WTC11 (cell line): ENCODE measurements around the gene TBC1D14. TPM values are rescaled to one million over a fixed set of nuclear protein-coding genes. Genes with fewer than 3 reads are reported as not detected.

ENCODE experiments used
- ATAC-seq: fragments of 200-7000 bp; cut with Tn5 transposase; 2 replicates; pipeline ENCODE4 v1.10.0; 2021; ENCODE audit warnings: mild to moderate bottlenecking, moderate library complexity
- CTCF ChIA-PET: fragments of 300-600 bp; sonication (Branson Sonifier 250); formaldehyde crosslinking; loops from one replicate; lab custom pipeline; 2021; ENCODE audit warnings: antibody characterized with exemption; lab: Charles Lee
- POLR2A ChIA-PET: fragments of 350-600 bp; sonication (Branson Sonifier 250); formaldehyde crosslinking; loops from one replicate; lab custom pipeline; 2021; ENCODE audit warnings: antibody characterized with exemption; lab: Charles Lee
- DNase-seq: peaks from one replicate; pipeline ENCODE4 v3.0.0; 2021; ENCODE audit warnings: low spot score
- H3K27ac Mint-ChIP-seq: 2 replicates; pipeline ENCODE4 v1.8.0; 2021; ENCODE audit warnings: mixed read lengths
- H3K27me3 Mint-ChIP-seq: 2 replicates; pipeline ENCODE4 v1.8.0; 2021; ENCODE audit warnings: low read depth, mild to moderate bottlenecking, moderate library complexity, mixed read lengths
- H3K36me3 Mint-ChIP-seq: 2 replicates; pipeline ENCODE4 v1.8.0; 2021; ENCODE audit warnings: mixed read lengths
- H3K4me1 Mint-ChIP-seq: 2 replicates; pipeline ENCODE4 v1.8.0; 2022; ENCODE audit warnings: mixed read lengths
- H3K4me3 Mint-ChIP-seq: 2 replicates; pipeline ENCODE4 v1.8.0; 2021; ENCODE audit warnings: mild to moderate bottlenecking, moderate library complexity, mixed read lengths
- H3K9me3 Mint-ChIP-seq: 2 replicates; pipeline ENCODE4 v1.8.0; 2021; ENCODE audit warnings: mixed read lengths
- AFF4 ChIP-seq: sonication (generic); formaldehyde crosslinking; IDR thresholded peaks from 2 replicates; pipeline ENCODE4 v1.8.1; 2023; ENCODE audit warnings: mild to moderate bottlenecking, missing genetic modification reagents, borderline replicate concordance
- AR ChIP-seq: fragments of 250-450 bp; sonication (Bioruptor Pico); IDR thresholded peaks from 2 replicates; pipeline ENCODE4 v1.9.0; 2021; ENCODE audit warnings: mild to moderate bottlenecking
- E2F5 ChIP-seq: sonication (generic); formaldehyde crosslinking; IDR thresholded peaks from 2 replicates; pipeline ENCODE4 v1.8.1; 2022; ENCODE audit warnings: mild to moderate bottlenecking, moderate library complexity, missing genetic modification reagents
- ELF4 ChIP-seq: sonication (generic); formaldehyde crosslinking; IDR thresholded peaks from 2 replicates; pipeline ENCODE4 v1.8.1; 2022; ENCODE audit warnings: low read depth, mild to moderate bottlenecking, moderate library complexity, missing genetic modification reagents
- ESRRA ChIP-seq: sonication (generic); formaldehyde crosslinking; IDR thresholded peaks from 2 replicates; pipeline ENCODE4 v1.8.1; 2022; ENCODE audit warnings: mild to moderate bottlenecking, missing genetic modification reagents, borderline replicate concordance
- MYBL2 ChIP-seq: sonication (generic); formaldehyde crosslinking; IDR thresholded peaks from 2 replicates; pipeline ENCODE4 v1.8.1; 2023; ENCODE audit warnings: mild to moderate bottlenecking, moderate library complexity, missing genetic modification reagents
- NR2C2 ChIP-seq: sonication (generic); formaldehyde crosslinking; IDR thresholded peaks from 2 replicates; pipeline ENCODE4 v1.8.0; 2022; ENCODE audit warnings: mild to moderate bottlenecking, missing genetic modification reagents
- PREB ChIP-seq: sonication (generic); formaldehyde crosslinking; IDR thresholded peaks from 2 replicates; pipeline ENCODE4 v1.8.1; 2022; ENCODE audit warnings: mild to moderate bottlenecking, missing genetic modification reagents, moderate library complexity, borderline replicate concordance
- RORB ChIP-seq: fragments of 250-450 bp; sonication (Bioruptor Pico); IDR thresholded peaks from 2 replicates; pipeline ENCODE4 v1.9.0; 2021; ENCODE audit warnings: mild to moderate bottlenecking
- TP53 ChIP-seq: sonication (generic); formaldehyde crosslinking; IDR thresholded peaks from 2 replicates; pipeline ENCODE4 v1.8.1; 2023; ENCODE audit warnings: mild to moderate bottlenecking, missing genetic modification reagents
- ZNF121 ChIP-seq: sonication (generic); formaldehyde crosslinking; IDR thresholded peaks from 2 replicates; pipeline ENCODE4 v1.8.0; 2023; ENCODE audit warnings: missing genetic modification reagents
- ZNF219 ChIP-seq: sonication (generic); formaldehyde crosslinking; IDR thresholded peaks from 2 replicates; pipeline ENCODE4 v1.8.0; 2023; ENCODE audit warnings: missing genetic modification reagents, mild to moderate bottlenecking, borderline replicate concordance
- ZNF263 ChIP-seq: sonication (generic); formaldehyde crosslinking; IDR thresholded peaks from 2 replicates; pipeline ENCODE4 v1.8.1; 2022; ENCODE audit warnings: low read depth, mild to moderate bottlenecking, moderate library complexity, missing genetic modification reagents
- total RNA-seq: library from RNA; stranded (reverse); gene quantifications from 3 replicates; pipeline ENCODE4 v1.2.3, GENCODE V29; 2021
- TF ChIP-seq, protein P1 (sequence below): fragments of 250-450 bp; sonication (Bioruptor Pico); IDR thresholded peaks from 2 replicates; pipeline ENCODE4 v1.9.0; 2021; ENCODE audit warnings: mild to moderate bottlenecking, borderline replicate concordance
- TF ChIP-seq, protein P2 (sequence below): sonication (generic); formaldehyde crosslinking; IDR thresholded peaks from 2 replicates; pipeline ENCODE4 v1.8.1; 2023; ENCODE audit warnings: mild to moderate bottlenecking, missing genetic modification reagents, moderate library complexity

The TBC1D14 gene
- total RNA-seq, 1 experiment from 2014 or later: 45.1 TPM

DNA sequence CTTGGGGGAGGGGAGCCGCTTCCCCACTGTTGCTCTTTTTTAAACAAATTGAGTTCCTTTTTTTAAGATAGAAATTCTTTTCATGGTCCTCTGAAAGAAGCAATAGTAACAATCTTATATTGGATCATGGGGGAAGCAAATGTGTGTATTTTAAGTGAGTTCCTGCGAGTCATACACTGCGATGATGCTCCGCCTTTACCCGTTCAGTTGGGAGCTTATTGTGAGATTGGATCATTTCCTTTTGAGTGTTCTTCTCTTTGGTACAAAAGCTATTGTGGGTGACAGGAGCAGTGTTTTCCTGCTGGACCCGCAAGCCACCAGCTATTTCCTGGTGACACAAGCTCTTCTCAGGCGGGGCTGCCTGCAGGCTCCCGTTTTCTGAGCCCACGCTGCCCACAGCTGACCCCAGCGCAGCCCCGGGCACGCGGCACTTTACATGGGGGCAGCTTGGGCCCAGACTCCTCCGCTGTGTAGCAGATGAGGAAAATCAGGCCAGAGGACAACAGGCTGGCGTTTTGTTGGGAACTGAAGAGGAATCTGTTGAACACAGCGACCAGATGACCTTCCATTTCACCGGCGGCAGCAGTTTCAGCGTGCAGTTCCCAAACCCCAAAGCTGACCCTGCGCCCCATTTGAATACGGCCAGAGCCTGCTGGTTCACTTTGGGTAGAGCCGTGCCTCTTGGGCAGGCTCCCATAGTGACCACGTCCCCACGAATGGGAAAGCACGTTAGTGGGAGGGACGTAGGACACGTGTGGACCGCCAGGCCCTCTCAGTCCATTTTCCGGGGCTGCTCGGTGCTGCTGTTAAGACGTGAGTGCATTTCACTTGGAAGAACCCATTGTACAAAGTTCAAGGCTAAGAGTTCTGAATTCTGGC lies 145.7 kb downstream of the TBC1D14 start (continued):
- TF ChIP-seq, protein P1, sequence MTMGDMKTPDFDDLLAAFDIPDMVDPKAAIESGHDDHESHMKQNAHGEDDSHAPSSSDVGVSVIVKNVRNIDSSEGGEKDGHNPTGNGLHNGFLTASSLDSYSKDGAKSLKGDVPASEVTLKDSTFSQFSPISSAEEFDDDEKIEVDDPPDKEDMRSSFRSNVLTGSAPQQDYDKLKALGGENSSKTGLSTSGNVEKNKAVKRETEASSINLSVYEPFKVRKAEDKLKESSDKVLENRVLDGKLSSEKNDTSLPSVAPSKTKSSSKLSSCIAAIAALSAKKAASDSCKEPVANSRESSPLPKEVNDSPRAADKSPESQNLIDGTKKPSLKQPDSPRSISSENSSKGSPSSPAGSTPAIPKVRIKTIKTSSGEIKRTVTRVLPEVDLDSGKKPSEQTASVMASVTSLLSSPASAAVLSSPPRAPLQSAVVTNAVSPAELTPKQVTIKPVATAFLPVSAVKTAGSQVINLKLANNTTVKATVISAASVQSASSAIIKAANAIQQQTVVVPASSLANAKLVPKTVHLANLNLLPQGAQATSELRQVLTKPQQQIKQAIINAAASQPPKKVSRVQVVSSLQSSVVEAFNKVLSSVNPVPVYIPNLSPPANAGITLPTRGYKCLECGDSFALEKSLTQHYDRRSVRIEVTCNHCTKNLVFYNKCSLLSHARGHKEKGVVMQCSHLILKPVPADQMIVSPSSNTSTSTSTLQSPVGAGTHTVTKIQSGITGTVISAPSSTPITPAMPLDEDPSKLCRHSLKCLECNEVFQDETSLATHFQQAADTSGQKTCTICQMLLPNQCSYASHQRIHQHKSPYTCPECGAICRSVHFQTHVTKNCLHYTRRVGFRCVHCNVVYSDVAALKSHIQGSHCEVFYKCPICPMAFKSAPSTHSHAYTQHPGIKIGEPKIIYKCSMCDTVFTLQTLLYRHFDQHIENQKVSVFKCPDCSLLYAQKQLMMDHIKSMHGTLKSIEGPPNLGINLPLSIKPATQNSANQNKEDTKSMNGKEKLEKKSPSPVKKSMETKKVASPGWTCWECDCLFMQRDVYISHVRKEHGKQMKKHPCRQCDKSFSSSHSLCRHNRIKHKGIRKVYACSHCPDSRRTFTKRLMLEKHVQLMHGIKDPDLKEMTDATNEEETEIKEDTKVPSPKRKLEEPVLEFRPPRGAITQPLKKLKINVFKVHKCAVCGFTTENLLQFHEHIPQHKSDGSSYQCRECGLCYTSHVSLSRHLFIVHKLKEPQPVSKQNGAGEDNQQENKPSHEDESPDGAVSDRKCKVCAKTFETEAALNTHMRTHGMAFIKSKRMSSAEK (CRISPR knock-in tag): no peak
- no peak for TF ChIP-seq NR2C2 (CRISPR knock-in tag)
- TF ChIP-seq ELF4 (CRISPR knock-in tag): no peak
- no peak for TF ChIP-seq E2F5 (CRISPR knock-in tag)
- no peak for TF ChIP-seq AR (CRISPR knock-in tag)
- TF ChIP-seq ESRRA (CRISPR knock-in tag): no peak
- TF ChIP-seq, protein P2, sequence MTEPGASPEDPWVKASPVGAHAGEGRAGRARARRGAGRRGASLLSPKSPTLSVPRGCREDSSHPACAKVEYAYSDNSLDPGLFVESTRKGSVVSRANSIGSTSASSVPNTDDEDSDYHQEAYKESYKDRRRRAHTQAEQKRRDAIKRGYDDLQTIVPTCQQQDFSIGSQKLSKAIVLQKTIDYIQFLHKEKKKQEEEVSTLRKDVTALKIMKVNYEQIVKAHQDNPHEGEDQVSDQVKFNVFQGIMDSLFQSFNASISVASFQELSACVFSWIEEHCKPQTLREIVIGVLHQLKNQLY (CRISPR knock-in tag): no peak
- TF ChIP-seq ZNF219 (CRISPR knock-in tag): no peak
- no peak for TF ChIP-seq AFF4 (CRISPR knock-in tag)
- TF ChIP-seq RORB (CRISPR knock-in tag): no peak

- Mint-ChIP-seq H3K27ac (peak overlapping the region; percentile 57; the same call in 1 of the 2 replicates), H3K4me1 (peaks cover 4% of the 10 kb centered on the region), H3K36me3 (peaks cover 38% of the 10 kb centered on the region), H3K27me3 (no peaks in the 10 kb centered on the region), H3K9me3 (no peaks in the 10 kb centered on the region), H3K4me3 (no peak overlapping the region)
- ATAC-seq: no peak
- ChIA-PET CTCF (interaction anchor here (1.8 to 3.4 kb wide), 3 partner anchors 13 to 15 kb away, joined by 5 to 25 read pairs (median 10); partner anchors contain the start of gene TADA2B), POLR2A (no interaction called here)
- TF ChIP-seq ZNF121 (CRISPR knock-in tag): no peak
- TF ChIP-seq ELF4 (CRISPR knock-in tag): no peak
- no peak for TF ChIP-seq MYBL2
- TF ChIP-seq PREB: no peak
- no peak for TF ChIP-seq AR (CRISPR knock-in tag)
- no peak for TF ChIP-seq TP53 (CRISPR knock-in tag)
- no peak for TF ChIP-seq ZNF263 (CRISPR knock-in tag)
- DNase-seq: no peak
These were observed 146.3 kb downstream of the TBC1D14 start for GRCh38 chr4:7055990-7056325.
